MM.1S (cell line): ENCODE data around the gene RPRD1A.

ENCODE experiments used
- CTCF ChIP-seq: fragments of 300-600 bp; sonication (generic); IDR thresholded peaks from 2 replicates; pipeline ENCODE4 v1.5.1; 2016; ENCODE audit warnings: antibody characterized with exemption, low read length, mixed read lengths
- EZH2 ChIP-seq: fragments of 300-600 bp; sonication (generic); optimal IDR thresholded peaks from 2 replicates; pipeline ENCODE3; 2017; ENCODE audit warnings: low read depth, mild to moderate bottlenecking, antibody characterized with exemption, low read length, mixed read lengths

GRCh38 chr18:36045241-36045991 is 21.9 kb downstream of the RPRD1A start:
- TF ChIP-seq CTCF (no peak), EZH2 (no peak)
